SU-DHL-6 (cell line): ENCODE data around the gene SLC47A2.

Experiments used
- EZH2phosphoT487 ChIP-seq: fragments of 200-600 bp; sonication (generic), shearing (Covaris generic); conservative IDR thresholded peaks from 2 replicates; pipeline ENCODE4 v1.6.1; 2018; ENCODE audit warnings: mild to moderate bottlenecking, antibody characterized with exemption, low read length, moderate library complexity, mixed read lengths
- TF ChIP-seq, protein P1 (sequence below): fragments of 200-600 bp; sonication (generic); IDR thresholded peaks from one replicate; pipeline ENCODE4 v1.5.1; 2017; ENCODE audit warnings: antibody characterized with exemption, mild to moderate bottlenecking, low read length, moderate library complexity; ENCODE audit not compliant: insufficient read depth, poor library complexity, severe bottlenecking

- TF ChIP-seq, protein P1, sequence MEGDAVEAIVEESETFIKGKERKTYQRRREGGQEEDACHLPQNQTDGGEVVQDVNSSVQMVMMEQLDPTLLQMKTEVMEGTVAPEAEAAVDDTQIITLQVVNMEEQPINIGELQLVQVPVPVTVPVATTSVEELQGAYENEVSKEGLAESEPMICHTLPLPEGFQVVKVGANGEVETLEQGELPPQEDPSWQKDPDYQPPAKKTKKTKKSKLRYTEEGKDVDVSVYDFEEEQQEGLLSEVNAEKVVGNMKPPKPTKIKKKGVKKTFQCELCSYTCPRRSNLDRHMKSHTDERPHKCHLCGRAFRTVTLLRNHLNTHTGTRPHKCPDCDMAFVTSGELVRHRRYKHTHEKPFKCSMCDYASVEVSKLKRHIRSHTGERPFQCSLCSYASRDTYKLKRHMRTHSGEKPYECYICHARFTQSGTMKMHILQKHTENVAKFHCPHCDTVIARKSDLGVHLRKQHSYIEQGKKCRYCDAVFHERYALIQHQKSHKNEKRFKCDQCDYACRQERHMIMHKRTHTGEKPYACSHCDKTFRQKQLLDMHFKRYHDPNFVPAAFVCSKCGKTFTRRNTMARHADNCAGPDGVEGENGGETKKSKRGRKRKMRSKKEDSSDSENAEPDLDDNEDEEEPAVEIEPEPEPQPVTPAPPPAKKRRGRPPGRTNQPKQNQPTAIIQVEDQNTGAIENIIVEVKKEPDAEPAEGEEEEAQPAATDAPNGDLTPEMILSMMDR: no peak
- TF ChIP-seq EZH2phosphoT487: no peak
These were observed 3.2 kb upstream of the SLC47A2 start for GRCh38 chr17:19719355-19720209.
